Mucosa of descending colon (tissue), 3 donors: ENCODE measurements around the gene CRY1. TPM values are rescaled to one million over a fixed set of nuclear protein-coding genes. Genes with fewer than 3 reads are reported as not detected.
A peak's percentile ranks its signal among the peaks of the same experiment; 100 is the strongest.
"Not testable (repeated sequence)": the region's sequence is repeated elsewhere in the genome, so short reads cannot be mapped to it uniquely, and the experiment has no call there.

ENCODE experiments used
- ATAC-seq: fragments of 200-7000 bp; cut with Tn5 transposase; one replicate; pipeline ENCODE4 v1.9.1; 2020; ENCODE audit warnings: mild to moderate bottlenecking, moderate library complexity
- DNase-seq, 3 donors: peaks; one replicate each; pipeline ENCODE4 v3.0.0-alpha.2; 2020
- H3K36me3 ChIP-seq: fragments of 200-600 bp; one replicate; pipeline ENCODE4 v1.8.0; 2021; ENCODE audit warnings: low read depth, mild to moderate bottlenecking
- H3K4me1 ChIP-seq: fragments of 200-600 bp; one replicate; pipeline ENCODE4 v1.8.0; 2021; ENCODE audit warnings: low read depth, mild to moderate bottlenecking
- H3K4me3 ChIP-seq: fragments of 200-600 bp; one replicate; pipeline ENCODE4 v1.8.0; 2021; ENCODE audit warnings: mild to moderate bottlenecking
- H3K9me3 ChIP-seq: fragments of 200-600 bp; one replicate; pipeline ENCODE4 v1.8.0; 2021; ENCODE audit warnings: mild to moderate bottlenecking
- intact Hi-C, 2 donors: fragments of 100-400 bp; cut with DNase I in 1 of 2; cut with micrococcal nuclease in 1 of 2; formaldehyde crosslinking; loops; one replicate each; pipeline versions ENCODE4 v1.11.0 to v1.11.1; 2022; cut with DNase I, micrococcal nuclease
- total RNA-seq, 3 donors: library from RNA; stranded (reverse); fragmentation: NEBNext Ultra II Directional in 2 of 3; extraction: Animal tissue kit (Norgen Biotek cat#: 25700) in 2 of 3; gene quantifications; one replicate each; pipeline versions ENCODE4 v1.2.1 to v1.2.4, GENCODE V29; 2021 to 2023
- TF ChIP-seq, protein P1 (sequence below): fragments of 200-600 bp; IDR thresholded peaks from one replicate; pipeline ENCODE4 v1.8.0; 2022; ENCODE audit warnings: antibody characterized with exemption, mild to moderate bottlenecking
- donor health status: DM: no; HTN: no; CAD: no; lungs with moderate emphysema.
- donor health status: DM: no; HTN: no; CAD: no.
- donor health status: DM: no; HTN: yes; CAD: no.

The CRY1 gene
- total RNA-seq, 3 donors from 2014 or later, result 11.4 to 22.8 (median 15.5) TPM

DNA sequence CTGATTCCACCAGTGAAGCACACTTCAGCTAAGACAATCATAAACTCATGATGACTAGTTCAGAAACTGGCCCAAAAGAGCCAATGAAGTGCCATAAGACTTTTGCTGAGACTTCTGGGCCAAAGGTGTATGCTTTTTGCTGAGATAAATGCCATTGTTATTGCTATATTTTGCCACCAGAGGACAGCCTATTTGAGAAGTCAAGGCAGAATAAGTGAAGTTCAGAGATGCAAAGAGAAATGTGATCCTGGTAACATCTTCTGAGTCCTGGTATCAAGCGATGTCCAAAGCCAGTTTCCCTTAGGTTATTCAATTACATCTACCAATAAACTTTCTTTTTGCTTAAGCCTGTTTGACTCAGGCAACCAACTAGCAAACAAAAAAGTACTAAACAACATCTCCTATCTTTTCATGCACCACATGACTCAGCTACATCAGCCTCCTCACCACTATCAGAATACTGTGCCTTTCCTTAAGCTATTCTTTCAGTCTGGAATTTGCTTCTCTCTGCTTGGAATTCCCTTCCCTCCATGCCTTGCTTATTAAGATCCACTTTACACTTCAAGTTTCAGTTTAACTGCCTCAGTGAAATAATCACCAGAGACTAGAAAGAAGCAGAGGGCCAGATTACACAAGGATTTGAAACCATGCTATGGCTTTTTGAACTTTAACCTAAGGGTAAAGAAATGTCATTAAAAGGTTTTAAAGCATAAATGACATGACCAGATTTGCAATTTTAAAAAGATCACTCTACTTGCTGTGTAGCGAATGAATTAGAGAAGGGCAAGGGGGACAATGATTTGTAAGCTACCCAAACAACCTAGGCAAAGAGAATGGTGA is 14.0 kb downstream of the CRY1 start:
- TF ChIP-seq, protein P1, sequence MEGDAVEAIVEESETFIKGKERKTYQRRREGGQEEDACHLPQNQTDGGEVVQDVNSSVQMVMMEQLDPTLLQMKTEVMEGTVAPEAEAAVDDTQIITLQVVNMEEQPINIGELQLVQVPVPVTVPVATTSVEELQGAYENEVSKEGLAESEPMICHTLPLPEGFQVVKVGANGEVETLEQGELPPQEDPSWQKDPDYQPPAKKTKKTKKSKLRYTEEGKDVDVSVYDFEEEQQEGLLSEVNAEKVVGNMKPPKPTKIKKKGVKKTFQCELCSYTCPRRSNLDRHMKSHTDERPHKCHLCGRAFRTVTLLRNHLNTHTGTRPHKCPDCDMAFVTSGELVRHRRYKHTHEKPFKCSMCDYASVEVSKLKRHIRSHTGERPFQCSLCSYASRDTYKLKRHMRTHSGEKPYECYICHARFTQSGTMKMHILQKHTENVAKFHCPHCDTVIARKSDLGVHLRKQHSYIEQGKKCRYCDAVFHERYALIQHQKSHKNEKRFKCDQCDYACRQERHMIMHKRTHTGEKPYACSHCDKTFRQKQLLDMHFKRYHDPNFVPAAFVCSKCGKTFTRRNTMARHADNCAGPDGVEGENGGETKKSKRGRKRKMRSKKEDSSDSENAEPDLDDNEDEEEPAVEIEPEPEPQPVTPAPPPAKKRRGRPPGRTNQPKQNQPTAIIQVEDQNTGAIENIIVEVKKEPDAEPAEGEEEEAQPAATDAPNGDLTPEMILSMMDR, result no peak
- no peaks in the 10 kb centered on the region for H3K4me1 ChIP-seq
- no peaks in the 10 kb centered on the region for H3K36me3 ChIP-seq
- DNase-seq (peak in 1 of 3 donors; percentile 11), ATAC-seq (peak; percentile 64)
- H3K4me3 ChIP-seq, result no peak overlapping the region
- intact Hi-C loops, result no loop called here
- no peaks in the 10 kb centered on the region for H3K9me3 ChIP-seq

DNA sequence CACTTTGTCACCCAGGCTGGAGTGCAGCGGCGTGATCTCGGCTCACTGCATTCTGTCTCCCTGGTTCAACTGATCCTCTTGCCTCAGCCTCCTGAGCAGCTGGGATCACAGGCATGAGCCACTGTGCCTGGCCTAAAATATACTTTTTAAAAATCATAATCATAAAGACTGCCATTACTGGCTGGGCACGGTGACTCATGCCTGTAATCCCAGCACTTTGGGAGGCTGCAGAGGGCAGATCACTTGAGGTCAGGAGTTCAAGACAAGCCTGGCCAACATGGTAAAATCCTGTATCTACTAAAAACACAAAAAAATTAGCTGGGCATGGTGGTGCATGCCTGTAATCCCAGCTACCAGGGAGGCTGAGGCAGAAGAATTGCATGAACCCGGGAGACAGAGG is 20.1 kb downstream of the CRY1 start:
- H3K36me3 ChIP-seq, H3K9me3 ChIP-seq, intact Hi-C loops, H3K4me3 ChIP-seq, ATAC-seq, H3K4me1 ChIP-seq, DNase-seq: not testable (repeated sequence)

DNA sequence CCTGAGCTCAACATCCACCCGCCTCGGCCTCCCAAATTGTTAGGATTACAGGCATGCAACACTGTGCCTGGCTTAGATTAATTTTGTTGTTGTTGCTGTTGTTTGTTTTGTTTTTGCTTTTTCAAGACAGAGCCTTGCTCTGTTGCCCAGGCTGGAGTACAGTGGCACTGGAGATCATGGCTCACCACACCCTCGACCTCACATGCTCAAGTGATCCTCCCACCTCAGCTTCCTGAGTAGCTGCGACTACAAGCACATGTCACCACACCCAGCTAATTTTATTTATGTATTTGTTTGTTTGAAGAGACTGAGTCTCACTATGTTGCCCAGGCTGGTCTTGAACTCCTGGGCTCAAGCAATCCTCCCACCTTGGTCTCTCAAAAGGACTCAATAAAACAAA is 26.7 kb downstream of the CRY1 start:
- Histone ChIP-seq H3K36me3 (no peaks in the 10 kb centered on the region), H3K4me3 (no peak overlapping the region), H3K9me3 (peaks cover 5% of the 10 kb centered on the region), H3K4me1 (no peaks in the 10 kb centered on the region)
- DNase-seq (no peak), ATAC-seq (peak; percentile 47)
- intact Hi-C loops, result no loop called here
- TF ChIP-seq, protein P1, result no peak

DNA sequence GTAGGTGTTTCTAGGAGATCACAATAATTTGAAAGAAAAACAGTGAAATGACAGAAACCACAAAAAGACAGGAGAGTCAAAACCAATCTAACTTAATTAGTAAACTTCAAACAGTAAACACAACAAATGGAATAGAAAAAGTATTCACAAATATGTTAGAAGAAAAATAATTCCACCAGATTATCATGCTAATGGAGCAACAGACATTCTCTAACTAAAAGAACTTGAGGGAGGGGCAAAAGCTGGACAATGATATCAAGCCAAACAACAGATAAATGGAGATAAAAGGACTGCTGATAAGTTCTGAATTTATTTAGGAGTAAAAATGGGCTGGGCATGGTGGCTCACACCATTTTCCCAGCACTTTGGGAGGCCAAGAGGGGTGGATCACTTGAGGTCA is 28.7 kb downstream of the CRY1 start:
- TF ChIP-seq, protein P1, result no peak
- H3K4me1 ChIP-seq, result no peaks in the 10 kb centered on the region
- intact Hi-C loops, result no loop called here
- no peaks in the 10 kb centered on the region for H3K36me3 ChIP-seq
- H3K4me3 ChIP-seq, result no peak overlapping the region
- peaks cover 5% of the 10 kb centered on the region for H3K9me3 ChIP-seq
- ATAC-seq, result no peak
- no peak for DNase-seq

DNA sequence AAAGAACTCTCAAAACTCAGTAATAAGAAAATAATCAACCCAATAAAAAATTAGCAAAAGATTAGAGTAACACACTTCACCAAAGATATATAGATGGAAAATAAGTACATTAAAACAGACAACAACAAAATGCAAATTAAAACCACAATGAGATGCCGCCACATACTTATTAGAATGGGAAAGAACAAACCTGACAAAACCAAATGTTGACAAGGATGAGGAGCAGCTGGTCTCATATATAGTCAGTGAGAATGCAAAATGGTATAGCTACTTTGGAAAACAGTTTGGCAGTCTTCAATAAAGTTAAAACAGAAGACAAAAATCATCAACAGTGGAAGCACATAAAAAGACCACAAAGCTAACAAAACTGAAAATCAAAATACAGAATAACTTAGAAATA is 29.1 kb downstream of the CRY1 start:
- no peak overlapping the region for H3K4me3 ChIP-seq
- intact Hi-C loops, result no loop called here
- peaks cover 5% of the 10 kb centered on the region for H3K9me3 ChIP-seq
- no peaks in the 10 kb centered on the region for H3K36me3 ChIP-seq
- TF ChIP-seq, protein P1, result no peak
- ATAC-seq, result no peak
- DNase-seq, result no peak
- H3K4me1 ChIP-seq, result no peaks in the 10 kb centered on the region

DNA sequence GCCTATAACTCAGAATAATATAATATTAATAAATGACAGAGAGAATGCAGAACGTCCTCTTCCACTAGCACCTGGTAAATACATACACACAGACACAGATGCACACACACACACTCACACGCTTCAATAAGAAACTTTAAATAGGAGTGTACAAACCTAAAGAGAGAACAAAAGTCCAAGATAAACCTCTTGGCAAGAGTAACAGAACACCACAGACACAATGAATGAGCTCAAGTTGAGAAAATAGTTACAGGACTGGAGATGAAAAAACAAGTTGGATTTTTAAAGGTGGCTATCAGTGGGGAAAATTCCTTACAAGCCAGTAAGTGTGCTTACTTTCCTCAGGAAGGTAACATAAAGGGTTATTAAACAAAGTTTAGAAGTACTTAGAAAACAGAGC is 35.2 kb downstream of the CRY1 start:
- DNase-seq (no peak), ATAC-seq (no peak)
- intact Hi-C loops, result no loop called here
- Histone ChIP-seq H3K4me3 (no peak overlapping the region), H3K36me3 (no peaks in the 10 kb centered on the region), H3K9me3 (peaks cover 10% of the 10 kb centered on the region), H3K4me1 (no peaks in the 10 kb centered on the region)
- TF ChIP-seq, protein P1, result no peak
